Keratinocyte (primary cell): ENCODE measurements around the gene CPT1B. TPM values are rescaled to one million over a fixed set of nuclear protein-coding genes. Genes with fewer than 3 reads are reported as not detected.

Source experiments
- DNase-seq: peaks from one replicate; pipeline ENCODE4 v3.0.0-alpha.2; 2011; ENCODE audit warnings: low read depth, missing footprints, low spot score
- FAIRE-seq: peaks from 2 replicates; lab custom pipeline; 2011; peaks lifted over from hg19 to GRCh38; lab: Jason Lieb, UNC
- H2AFZ ChIP-seq: 2 replicates; pipeline ENCODE4 v1.6.0; 2012; ENCODE audit warnings: low read length, control low read depth, inconsistent platforms; ENCODE audit not compliant: control insufficient read depth
- H3K27ac ChIP-seq: 2 replicates; pipeline ENCODE4 v1.5.1; 2011; ENCODE audit warnings: low read length; ENCODE audit not compliant: control insufficient read depth, insufficient read depth
- H3K27me3 ChIP-seq: 3 replicates; pipeline ENCODE4 v1.6.0; 2011; ENCODE audit warnings: low read length; ENCODE audit not compliant: control insufficient read depth, insufficient read depth; ENCODE audit errors: extremely low read depth
- H3K36me3 ChIP-seq, 2 experiments: 2 replicates in 1 of 2; 3 replicates in 1 of 2; pipeline ENCODE4 v1.5.1; 2011; ENCODE audit warnings: low read length in 2 of 2, mild to moderate bottlenecking in 1 of 2; ENCODE audit not compliant: control insufficient read depth in 2 of 2, insufficient read depth in 2 of 2; ENCODE audit errors: extremely low read depth in 1 of 2
- H3K4me1 ChIP-seq: 3 replicates; pipeline ENCODE4 v1.5.1; 2011; ENCODE audit warnings: low read length; ENCODE audit not compliant: control insufficient read depth, insufficient read depth; ENCODE audit errors: extremely low read depth
- H3K4me2 ChIP-seq: 3 replicates; pipeline ENCODE4 v1.6.0; 2011; ENCODE audit warnings: low read depth, low read length; ENCODE audit not compliant: control insufficient read depth, insufficient read depth; ENCODE audit errors: extremely low read depth
- H3K4me3 ChIP-seq, 3 experiments: fragments of 200-600 bp in 1 of 3; sonication (generic) in 1 of 3; 2 replicates in 2 of 3; 3 replicates in 1 of 3; pipeline ENCODE4 v1.5.1; 2011 to 2016; ENCODE audit warnings: low read length in 3 of 3, mild to moderate bottlenecking in 3 of 3, control low read depth in 2 of 3, inconsistent platforms in 1 of 3, low read depth in 1 of 3, mixed read lengths in 1 of 3, mixed run types in 1 of 3, moderate library complexity in 1 of 3; ENCODE audit not compliant: control insufficient read depth in 2 of 3, insufficient read depth in 2 of 3; ENCODE audit errors: extremely low read depth in 1 of 3
- H3K79me2 ChIP-seq: 2 replicates; pipeline ENCODE4 v1.6.0; 2012; ENCODE audit warnings: low read length; ENCODE audit not compliant: control insufficient read depth, insufficient read depth
- H3K9ac ChIP-seq: 3 replicates; pipeline ENCODE4 v1.6.0; 2011; ENCODE audit warnings: low read length; ENCODE audit not compliant: control insufficient read depth, insufficient read depth; ENCODE audit errors: extremely low read depth
- H3K9me1 ChIP-seq: 3 replicates; pipeline ENCODE4 v1.6.0; 2011; ENCODE audit warnings: low read length; ENCODE audit not compliant: control insufficient read depth, insufficient read depth; ENCODE audit errors: extremely low read depth
- H3K9me3 ChIP-seq: 2 replicates; pipeline ENCODE4 v1.5.1; 2012; ENCODE audit warnings: low read depth, low read length; ENCODE audit not compliant: control insufficient read depth
- H4K20me1 ChIP-seq: 3 replicates; pipeline ENCODE4 v1.6.0; 2011; ENCODE audit warnings: low read length; ENCODE audit not compliant: control insufficient read depth, insufficient read depth; ENCODE audit errors: extremely low read depth
- EZH2 ChIP-seq: IDR thresholded peaks from one replicate; pipeline ENCODE4 v1.6.1; 2012; ENCODE audit warnings: inconsistent platforms, mild to moderate bottlenecking, low read length, moderate library complexity
- dilution Hi-C: fragments of 300-500 bp; cut with MboI; formaldehyde crosslinking; loops from one replicate; pipeline ENCODE4 v1.7.0; 2020; ENCODE audit warnings: low sequenced_read_pairs; ENCODE audit not compliant: extremely low pct_ligation_motif_present
- polyA plus RNA-seq, 5 experiments: library from polyadenylated mRNA; depleted of rRNA in 3 of 5; stranded (reverse) in 3 of 5; stranded (forward) in 1 of 5; unstranded in 1 of 5; fragments of >200 nt; gene quantifications; 1 replicate in 1 of 5; 2 replicates in 3 of 5; 3 replicates in 1 of 5; pipeline versions ENCODE4 v1.2.1 to v1.2.3, GENCODE V29; 2011 to 2012; ENCODE audit warnings: missing spikeins in 2 of 5, low read depth in 1 of 5, low replicate concordance in 1 of 5
- TF ChIP-seq, protein P1 (sequence below), 3 experiments: IDR thresholded peaks in 1 of 3; conservative IDR thresholded peaks in 1 of 3; optimal IDR thresholded peaks in 1 of 3; 2 replicates in 2 of 3; 3 replicates in 1 of 3; pipeline versions ENCODE3 to v1.5.1; 2011; ENCODE audit warnings: low read length in 3 of 3, mild to moderate bottlenecking in 3 of 3, moderate library complexity in 2 of 3, control low read depth in 1 of 3, inconsistent platforms in 1 of 3; ENCODE audit not compliant: insufficient read depth in 2 of 3; ENCODE audit errors: extremely low read depth in 1 of 3

The CPT1B gene
- polyA plus RNA-seq, 1 donor (not counting 4 experiments of a cell fraction or from before 2014, with no cell fraction given): 11.0 TPM

DNA sequence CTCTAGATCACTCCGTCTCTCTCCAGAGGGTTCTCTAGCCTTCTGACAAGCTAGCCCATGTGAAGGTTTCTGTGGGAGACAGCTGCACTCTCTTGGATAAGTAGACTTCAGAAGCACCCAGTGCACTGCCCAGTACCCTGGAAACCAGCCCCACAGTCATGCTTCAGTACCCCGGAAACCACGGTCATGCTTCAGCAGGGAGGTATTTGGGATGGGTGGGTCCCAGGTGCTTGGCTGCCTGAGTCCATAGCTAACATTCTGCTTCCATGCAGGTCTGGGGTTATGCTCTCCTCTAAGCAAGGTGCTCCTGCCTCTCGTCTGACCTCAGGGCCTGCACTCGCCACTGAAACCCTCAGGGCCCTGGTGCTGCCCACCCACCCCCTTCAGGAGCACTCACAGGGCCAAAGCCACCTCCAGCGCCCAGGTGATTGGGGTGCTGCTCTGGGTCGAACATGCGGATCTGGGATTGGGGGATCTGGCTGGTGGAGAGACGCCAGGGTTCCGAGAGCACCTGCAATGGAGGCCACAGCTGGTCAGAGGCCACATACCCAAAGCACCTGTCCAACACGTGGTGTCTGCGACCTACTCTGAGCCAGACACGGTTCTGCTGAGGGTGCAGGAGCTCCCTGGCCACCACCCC lies 8.2 kb downstream of the CPT1B start:
- H3K79me2 ChIP-seq: no peaks in the 10 kb centered on the region
- FAIRE-seq (no peak), DNase-seq (no peak)
- no peaks in the 10 kb centered on the region for H3K27me3 ChIP-seq
- TF ChIP-seq EZH2: no peak
- TF ChIP-seq, protein P1, sequence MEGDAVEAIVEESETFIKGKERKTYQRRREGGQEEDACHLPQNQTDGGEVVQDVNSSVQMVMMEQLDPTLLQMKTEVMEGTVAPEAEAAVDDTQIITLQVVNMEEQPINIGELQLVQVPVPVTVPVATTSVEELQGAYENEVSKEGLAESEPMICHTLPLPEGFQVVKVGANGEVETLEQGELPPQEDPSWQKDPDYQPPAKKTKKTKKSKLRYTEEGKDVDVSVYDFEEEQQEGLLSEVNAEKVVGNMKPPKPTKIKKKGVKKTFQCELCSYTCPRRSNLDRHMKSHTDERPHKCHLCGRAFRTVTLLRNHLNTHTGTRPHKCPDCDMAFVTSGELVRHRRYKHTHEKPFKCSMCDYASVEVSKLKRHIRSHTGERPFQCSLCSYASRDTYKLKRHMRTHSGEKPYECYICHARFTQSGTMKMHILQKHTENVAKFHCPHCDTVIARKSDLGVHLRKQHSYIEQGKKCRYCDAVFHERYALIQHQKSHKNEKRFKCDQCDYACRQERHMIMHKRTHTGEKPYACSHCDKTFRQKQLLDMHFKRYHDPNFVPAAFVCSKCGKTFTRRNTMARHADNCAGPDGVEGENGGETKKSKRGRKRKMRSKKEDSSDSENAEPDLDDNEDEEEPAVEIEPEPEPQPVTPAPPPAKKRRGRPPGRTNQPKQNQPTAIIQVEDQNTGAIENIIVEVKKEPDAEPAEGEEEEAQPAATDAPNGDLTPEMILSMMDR (optimal IDR thresholded peaks at IDR 0.05 in 1 of 3, IDR thresholded peaks at IDR 0.05 in 1 of 3, conservative IDR thresholded peaks at IDR 0.05 in 1 of 3; ENCODE audit: extremely low read depth in 1 of 3, insufficient read depth in 2 of 3, low read length in 3 of 3): no peak
- dilution Hi-C loops: no loop called here
- H3K27ac ChIP-seq: no peak overlapping the region
- H4K20me1 ChIP-seq: no peaks in the 10 kb centered on the region
- no peak overlapping the region for H3K4me2 ChIP-seq
- no peaks in the 10 kb centered on the region for H3K9me3 ChIP-seq
- H2AFZ ChIP-seq: no peak overlapping the region
- H3K9ac ChIP-seq: no peak overlapping the region
- no peak overlapping the region for H3K4me3 ChIP-seq
- peaks cover 16 to 29% of the 10 kb centered on the region in 2 experiments for H3K36me3 ChIP-seq
- H3K4me1 ChIP-seq: no peaks in the 10 kb centered on the region
- no peaks in the 10 kb centered on the region for H3K9me1 ChIP-seq

DNA sequence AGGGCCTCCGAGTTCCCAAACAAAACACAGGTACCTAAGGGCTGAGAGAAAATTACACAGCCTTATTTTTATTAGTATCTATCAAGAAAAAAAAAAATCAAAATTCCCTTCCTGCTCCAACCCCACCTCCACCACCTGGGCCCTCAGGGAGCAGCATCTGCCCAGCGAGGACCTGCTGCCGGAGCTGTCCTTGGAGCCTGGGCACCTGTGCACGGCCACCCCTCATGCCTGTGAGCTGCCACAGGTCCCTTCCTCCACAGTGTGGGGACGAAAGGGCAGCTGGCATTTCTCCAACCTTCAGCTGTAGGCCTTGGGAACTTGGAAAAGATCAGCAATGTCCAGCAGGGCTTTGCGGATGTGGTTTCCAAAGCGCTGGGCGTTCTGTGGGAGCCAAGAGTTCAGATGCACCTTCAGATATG lies 9.2 kb downstream of the CPT1B start:
- no peak overlapping the region for H3K9ac ChIP-seq
- DNase-seq: no peak
- no peaks in the 10 kb centered on the region for H3K4me1 ChIP-seq
- no peaks in the 10 kb centered on the region for H3K9me3 ChIP-seq
- no peak for TF ChIP-seq EZH2
- TF ChIP-seq, protein P1 (optimal IDR thresholded peaks at IDR 0.05 in 1 of 3, IDR thresholded peaks at IDR 0.05 in 1 of 3, conservative IDR thresholded peaks at IDR 0.05 in 1 of 3; ENCODE audit: extremely low read depth in 1 of 3, insufficient read depth in 2 of 3, low read length in 3 of 3): no peak
- dilution Hi-C loops: no loop called here
- H3K9me1 ChIP-seq: no peaks in the 10 kb centered on the region
- no peak for FAIRE-seq
- no peaks in the 10 kb centered on the region for H4K20me1 ChIP-seq
- no peak overlapping the region for H3K27ac ChIP-seq
- H3K79me2 ChIP-seq: no peaks in the 10 kb centered on the region
- no peak overlapping the region for H3K4me3 ChIP-seq
- no peaks in the 10 kb centered on the region for H3K27me3 ChIP-seq
- H3K36me3 ChIP-seq: peaks cover 16 to 27% of the 10 kb centered on the region in 2 experiments
- H2AFZ ChIP-seq: no peak overlapping the region
- H3K4me2 ChIP-seq: no peak overlapping the region
